K562 (cell line): Measurements from ENCODE around the gene TNFAIP8L2. TPM values are rescaled to one million over a fixed set of nuclear protein-coding genes. Genes with fewer than 3 reads are reported as not detected.
A peak's percentile ranks its signal among the peaks of the same experiment; 100 is the strongest.

Source experiments
- CTBP1 ChIP-seq: fragments of 450-650 bp; IDR thresholded peaks from 2 replicates; pipeline ENCODE4 v1.6.1; 2016; ENCODE audit warnings: borderline replicate concordance
- ERF ChIP-seq: fragments of 450-650 bp; formaldehyde crosslinking; IDR thresholded peaks from 2 replicates; pipeline ENCODE4 v1.4.0; 2020; ENCODE audit warnings: mild to moderate bottlenecking, mixed read lengths
- ETV6 ChIP-seq, 3 experiments: fragments of 150-350 bp in 1 of 3; sonication (generic) in 1 of 3; formaldehyde crosslinking in 1 of 3; IDR thresholded peaks; 2 replicates each; pipeline versions ENCODE4 v1.6.1 to v1.8.0; 2014 to 2022; ENCODE audit warnings: borderline replicate concordance in 2 of 3, low read depth in 2 of 3, antibody characterized with exemption in 1 of 3, low read length in 1 of 3, mild to moderate bottlenecking in 1 of 3, missing genetic modification reagents in 1 of 3
- KLF13 ChIP-seq: fragments of 450-650 bp; IDR thresholded peaks from 2 replicates; pipeline ENCODE4 v1.6.1; 2016; ENCODE audit warnings: missing genetic modification characterization, low read depth, mild to moderate bottlenecking, missing compliant biosample characterization, moderate library complexity, borderline replicate concordance
- MXI1 ChIP-seq: IDR thresholded peaks from 2 replicates; pipeline ENCODE4 v1.6.1; 2011; ENCODE audit warnings: low read depth, mild to moderate bottlenecking, improper control_type of control experiment, low read length
- MYNN ChIP-seq, 2 experiments: sonication (generic); formaldehyde crosslinking in 1 of 2; IDR thresholded peaks; 2 replicates each; pipeline versions ENCODE4 v1.5.0 to v1.6.1; 2016 to 2020; ENCODE audit warnings: antibody characterized with exemption in 1 of 2, missing genetic modification reagents in 1 of 2
- PHF21A ChIP-seq: fragments of 450-650 bp; IDR thresholded peaks from 2 replicates; pipeline ENCODE4 v1.6.1; 2017; ENCODE audit warnings: low read depth, borderline replicate concordance
- PTRF ChIP-seq: fragments of 450-650 bp; IDR thresholded peaks from 2 replicates; pipeline ENCODE4 v1.6.1; 2016; ENCODE audit warnings: mild to moderate bottlenecking, missing genetic modification characterization, missing compliant biosample characterization
- RBM17 ChIP-seq: fragments of 200-400 bp; formaldehyde crosslinking; IDR thresholded peaks from 2 replicates; pipeline ENCODE4 v1.6.1; 2017; ENCODE audit warnings: low read depth, mild to moderate bottlenecking, low read length, borderline replicate concordance
- RFX7 ChIP-seq: fragments of 250-450 bp; sonication (Bioruptor Pico); IDR thresholded peaks from 2 replicates; pipeline ENCODE4 v1.5.1; 2021; ENCODE audit warnings: mild to moderate bottlenecking
- SP1 ChIP-seq: sonication (generic); formaldehyde crosslinking; IDR thresholded peaks from 2 replicates; pipeline ENCODE4 v1.8.1; 2022; ENCODE audit warnings: mild to moderate bottlenecking, missing genetic modification reagents
- TRIM24 ChIP-seq, 2 experiments: fragments of 450-650 bp; IDR thresholded peaks; 2 replicates each; pipeline ENCODE4 v1.6.1; 2016
- TRIM28 ChIP-seq: fragments of 450-650 bp; IDR thresholded peaks from 2 replicates; pipeline ENCODE4 v1.6.1; 2017
- ZNF121 ChIP-seq: sonication (generic); formaldehyde crosslinking; conservative IDR thresholded peaks from 2 replicates; pipeline ENCODE4 v1.8.0; 2022; ENCODE audit warnings: missing genetic modification reagents
- ZNF217 ChIP-seq: sonication (generic); formaldehyde crosslinking; IDR thresholded peaks from 2 replicates; pipeline ENCODE4 v1.8.0; 2022; ENCODE audit warnings: mild to moderate bottlenecking, missing genetic modification reagents
- ZNF695 ChIP-seq: fragments of 450-650 bp; formaldehyde crosslinking; IDR thresholded peaks from 2 replicates; pipeline ENCODE4 v1.4.0; 2020; ENCODE audit warnings: mild to moderate bottlenecking, moderate library complexity
- ZSCAN29 ChIP-seq: fragments of 450-650 bp; IDR thresholded peaks from 2 replicates; pipeline ENCODE4 v1.6.1; 2017
- polyA plus RNA-seq, 8 experiments: library from polyadenylated mRNA; depleted of rRNA in 4 of 8; stranded (reverse) in 5 of 8; unstranded in 3 of 8; fragments of >200 nt; fragmentation: Nextera tagmentation in 2 of 8; fragmentation: Illumina TruSeq in 1 of 8; extraction: Ambion mirVana in 2 of 8; extraction: Trizol in 1 of 8; gene quantifications; 2 replicates each; pipeline versions ENCODE4 v1.2.1 to v1.2.3, GENCODE V29; 2011 to 2014; ENCODE audit warnings: inconsistent platforms in 1 of 8, missing spikeins in 1 of 8
- total RNA-seq, 7 experiments: library from RNA; depleted of rRNA in 6 of 7; stranded (reverse); fragments of >200 nt in 6 of 7; fragmentation: Illumina TruSeq in 2 of 7; extraction: Trizol in 2 of 7; gene quantifications; 2 replicates each; pipeline versions ENCODE4 v1.2.1 to v1.2.3, GENCODE V29; 2011 to 2021; ENCODE audit warnings: low replicate concordance in 1 of 7
- TF ChIP-seq, protein P1 (sequence below): fragments of 450-650 bp; IDR thresholded peaks from 2 replicates; pipeline ENCODE4 v1.7.1; 2018; ENCODE audit warnings: mild to moderate bottlenecking, low read depth; ENCODE audit not compliant: partially characterized antibody
- TF ChIP-seq, protein P2 (sequence below): IDR thresholded peaks from 2 replicates; pipeline ENCODE4 v1.6.1; 2011; ENCODE audit warnings: borderline replicate concordance, low read depth, mild to moderate bottlenecking, moderate library complexity, low read length; ENCODE audit not compliant: insufficient read depth, poor library complexity, severe bottlenecking
- TF ChIP-seq, protein P3 (sequence below): fragments of 250-450 bp; sonication (Bioruptor Pico); IDR thresholded peaks from 2 replicates; pipeline ENCODE4 v1.4.0; 2020; ENCODE audit warnings: mild to moderate bottlenecking, moderate library complexity

Gene TNFAIP8L2
- total and polyA plus RNA-seq, 9 of the 15 experiments (the other 6 are each of a cell fraction or from before 2014, with no cell fraction given): 0.05 to 1.7 (median 0.52) TPM

DNA sequence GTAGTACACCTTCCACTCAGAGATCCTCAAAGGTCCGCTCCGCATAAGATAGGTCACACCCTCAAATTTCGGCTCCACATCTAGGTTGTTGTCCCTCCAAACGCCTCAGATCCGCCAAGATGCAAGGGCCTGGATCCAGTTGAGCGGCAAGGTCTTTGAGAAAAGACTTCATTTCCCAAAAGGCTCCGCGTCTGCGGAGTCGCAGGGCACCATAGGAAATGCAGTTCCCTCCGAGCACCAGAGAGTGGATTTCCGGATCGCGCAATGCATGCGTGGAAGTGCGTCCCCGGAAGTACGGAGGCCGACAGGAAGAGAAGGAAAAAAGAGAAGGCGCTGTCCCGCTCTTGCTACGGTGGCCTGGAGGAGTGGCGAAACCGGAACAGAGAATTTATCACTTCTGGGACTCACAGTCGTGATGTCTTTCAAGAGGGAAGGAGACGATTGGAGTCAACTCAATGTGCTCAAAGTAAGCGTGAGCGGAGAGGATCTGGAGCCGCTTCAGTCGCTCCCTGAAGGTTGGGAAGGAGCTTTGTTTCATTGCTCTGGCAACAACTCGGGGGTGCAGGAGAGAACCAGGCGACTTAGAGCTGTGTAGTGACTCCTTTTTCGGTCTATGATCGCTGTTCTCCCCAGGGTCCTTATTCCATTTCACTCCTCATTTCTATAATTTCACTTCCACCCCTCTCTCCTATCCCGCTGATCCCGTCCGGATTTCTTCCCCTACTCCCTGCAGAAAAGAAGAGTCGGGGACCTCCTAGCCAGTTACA is 9.5 kb downstream of the TNFAIP8L2 start, which contains the start of the genes LYSMD1 and SCNM1 (continued):
- TF ChIP-seq, protein P1, sequence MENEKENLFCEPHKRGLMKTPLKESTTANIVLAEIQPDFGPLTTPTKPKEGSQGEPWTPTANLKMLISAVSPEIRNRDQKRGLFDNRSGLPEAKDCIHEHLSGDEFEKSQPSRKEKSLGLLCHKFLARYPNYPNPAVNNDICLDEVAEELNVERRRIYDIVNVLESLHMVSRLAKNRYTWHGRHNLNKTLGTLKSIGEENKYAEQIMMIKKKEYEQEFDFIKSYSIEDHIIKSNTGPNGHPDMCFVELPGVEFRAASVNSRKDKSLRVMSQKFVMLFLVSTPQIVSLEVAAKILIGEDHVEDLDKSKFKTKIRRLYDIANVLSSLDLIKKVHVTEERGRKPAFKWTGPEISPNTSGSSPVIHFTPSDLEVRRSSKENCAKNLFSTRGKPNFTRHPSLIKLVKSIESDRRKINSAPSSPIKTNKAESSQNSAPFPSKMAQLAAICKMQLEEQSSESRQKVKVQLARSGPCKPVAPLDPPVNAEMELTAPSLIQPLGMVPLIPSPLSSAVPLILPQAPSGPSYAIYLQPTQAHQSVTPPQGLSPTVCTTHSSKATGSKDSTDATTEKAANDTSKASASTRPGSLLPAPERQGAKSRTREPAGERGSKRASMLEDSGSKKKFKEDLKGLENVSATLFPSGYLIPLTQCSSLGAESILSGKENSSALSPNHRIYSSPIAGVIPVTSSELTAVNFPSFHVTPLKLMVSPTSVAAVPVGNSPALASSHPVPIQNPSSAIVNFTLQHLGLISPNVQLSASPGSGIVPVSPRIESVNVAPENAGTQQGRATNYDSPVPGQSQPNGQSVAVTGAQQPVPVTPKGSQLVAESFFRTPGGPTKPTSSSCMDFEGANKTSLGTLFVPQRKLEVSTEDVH: peak; percentile 96
- TF ChIP-seq RFX7 (CRISPR knock-in tag) (no peak), ZNF217 (CRISPR knock-in tag) (no peak), TRIM28 (0 out of 2 replicates have a peak, but pooled peaks have one; percentile 13), PTRF (tag) (no peak), PHF21A (no peak), ZNF695 (CRISPR knock-in tag) (no peak), ERF (CRISPR knock-in tag) (no peak), TRIM24 (IDR thresholded peaks at IDR 0.05) (peak in 1 of 2 experiments; percentile 87; a peak in 2 of 4 replicates), KLF13 (peak; percentile 81), RBM17 (no peak), MYNN (IDR thresholded peaks at IDR 0.05) (0 out of 2 replicates have a peak, but pooled peaks have one; percentile 62), MYNN (CRISPR knock-in tag; IDR thresholded peaks at IDR 0.05) (no peak), MXI1 (peak; percentile 39; the same call in 1 of the 2 replicates), ETV6 (IDR thresholded peaks at IDR 0.05; ENCODE audit: borderline replicate concordance in 1 of 2, low read depth in 2 of 2, low read length in 1 of 2) (peak; percentile 80 to 84; a peak in 2 of 4 replicates), ETV6 (CRISPR knock-in tag; IDR thresholded peaks at IDR 0.05; ENCODE audit: borderline replicate concordance) (no peak), SP1 (CRISPR knock-in tag) (peak; percentile 86), CTBP1 (peak; percentile 60), ZSCAN29 (no peak), ZNF121 (CRISPR knock-in tag) (no peak)
- TF ChIP-seq, protein P2, sequence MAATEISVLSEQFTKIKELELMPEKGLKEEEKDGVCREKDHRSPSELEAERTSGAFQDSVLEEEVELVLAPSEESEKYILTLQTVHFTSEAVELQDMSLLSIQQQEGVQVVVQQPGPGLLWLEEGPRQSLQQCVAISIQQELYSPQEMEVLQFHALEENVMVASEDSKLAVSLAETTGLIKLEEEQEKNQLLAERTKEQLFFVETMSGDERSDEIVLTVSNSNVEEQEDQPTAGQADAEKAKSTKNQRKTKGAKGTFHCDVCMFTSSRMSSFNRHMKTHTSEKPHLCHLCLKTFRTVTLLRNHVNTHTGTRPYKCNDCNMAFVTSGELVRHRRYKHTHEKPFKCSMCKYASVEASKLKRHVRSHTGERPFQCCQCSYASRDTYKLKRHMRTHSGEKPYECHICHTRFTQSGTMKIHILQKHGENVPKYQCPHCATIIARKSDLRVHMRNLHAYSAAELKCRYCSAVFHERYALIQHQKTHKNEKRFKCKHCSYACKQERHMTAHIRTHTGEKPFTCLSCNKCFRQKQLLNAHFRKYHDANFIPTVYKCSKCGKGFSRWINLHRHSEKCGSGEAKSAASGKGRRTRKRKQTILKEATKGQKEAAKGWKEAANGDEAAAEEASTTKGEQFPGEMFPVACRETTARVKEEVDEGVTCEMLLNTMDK: no peak
- TF ChIP-seq, protein P3, sequence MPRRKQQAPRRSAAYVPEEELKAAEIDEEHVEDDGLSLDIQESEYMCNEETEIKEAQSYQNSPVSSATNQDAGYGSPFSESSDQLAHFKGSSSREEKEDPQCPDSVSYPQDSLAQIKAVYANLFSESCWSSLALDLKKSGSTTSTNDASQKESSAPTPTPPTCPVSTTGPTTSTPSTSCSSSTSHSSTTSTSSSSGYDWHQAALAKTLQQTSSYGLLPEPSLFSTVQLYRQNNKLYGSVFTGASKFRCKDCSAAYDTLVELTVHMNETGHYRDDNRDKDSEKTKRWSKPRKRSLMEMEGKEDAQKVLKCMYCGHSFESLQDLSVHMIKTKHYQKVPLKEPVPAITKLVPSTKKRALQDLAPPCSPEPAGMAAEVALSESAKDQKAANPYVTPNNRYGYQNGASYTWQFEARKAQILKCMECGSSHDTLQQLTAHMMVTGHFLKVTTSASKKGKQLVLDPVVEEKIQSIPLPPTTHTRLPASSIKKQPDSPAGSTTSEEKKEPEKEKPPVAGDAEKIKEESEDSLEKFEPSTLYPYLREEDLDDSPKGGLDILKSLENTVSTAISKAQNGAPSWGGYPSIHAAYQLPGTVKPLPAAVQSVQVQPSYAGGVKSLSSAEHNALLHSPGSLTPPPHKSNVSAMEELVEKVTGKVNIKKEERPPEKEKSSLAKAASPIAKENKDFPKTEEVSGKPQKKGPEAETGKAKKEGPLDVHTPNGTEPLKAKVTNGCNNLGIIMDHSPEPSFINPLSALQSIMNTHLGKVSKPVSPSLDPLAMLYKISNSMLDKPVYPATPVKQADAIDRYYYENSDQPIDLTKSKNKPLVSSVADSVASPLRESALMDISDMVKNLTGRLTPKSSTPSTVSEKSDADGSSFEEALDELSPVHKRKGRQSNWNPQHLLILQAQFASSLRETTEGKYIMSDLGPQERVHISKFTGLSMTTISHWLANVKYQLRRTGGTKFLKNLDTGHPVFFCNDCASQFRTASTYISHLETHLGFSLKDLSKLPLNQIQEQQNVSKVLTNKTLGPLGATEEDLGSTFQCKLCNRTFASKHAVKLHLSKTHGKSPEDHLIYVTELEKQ (CRISPR knock-in tag): no peak
